ENCODE data around the gene FSTL5.

FSTL5 gene

DNA sequence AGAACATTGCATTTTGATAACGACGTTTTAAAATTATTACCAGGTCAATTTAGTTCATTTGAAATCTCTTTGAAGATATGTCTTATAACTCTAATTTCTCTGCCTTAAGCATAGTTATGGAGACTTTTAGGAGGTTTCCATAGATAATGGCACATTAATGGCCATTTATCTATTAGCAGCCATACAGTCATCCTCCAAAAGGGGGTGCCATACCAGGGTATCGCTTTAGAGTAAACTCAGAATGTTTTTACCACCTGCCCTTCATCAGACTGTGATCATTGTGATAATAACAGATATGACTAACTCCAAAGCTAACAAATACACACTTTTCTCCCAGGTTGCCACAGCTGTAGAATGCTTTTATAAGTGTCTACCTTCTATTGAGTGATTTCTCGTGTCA lies 461.5 kb downstream of the FSTL5 start:
- no peak overlapping the region for H3K27ac ChIP-seq (ENCODE audit: low read depth, low read length)
- TF ChIP-seq, protein P1, sequence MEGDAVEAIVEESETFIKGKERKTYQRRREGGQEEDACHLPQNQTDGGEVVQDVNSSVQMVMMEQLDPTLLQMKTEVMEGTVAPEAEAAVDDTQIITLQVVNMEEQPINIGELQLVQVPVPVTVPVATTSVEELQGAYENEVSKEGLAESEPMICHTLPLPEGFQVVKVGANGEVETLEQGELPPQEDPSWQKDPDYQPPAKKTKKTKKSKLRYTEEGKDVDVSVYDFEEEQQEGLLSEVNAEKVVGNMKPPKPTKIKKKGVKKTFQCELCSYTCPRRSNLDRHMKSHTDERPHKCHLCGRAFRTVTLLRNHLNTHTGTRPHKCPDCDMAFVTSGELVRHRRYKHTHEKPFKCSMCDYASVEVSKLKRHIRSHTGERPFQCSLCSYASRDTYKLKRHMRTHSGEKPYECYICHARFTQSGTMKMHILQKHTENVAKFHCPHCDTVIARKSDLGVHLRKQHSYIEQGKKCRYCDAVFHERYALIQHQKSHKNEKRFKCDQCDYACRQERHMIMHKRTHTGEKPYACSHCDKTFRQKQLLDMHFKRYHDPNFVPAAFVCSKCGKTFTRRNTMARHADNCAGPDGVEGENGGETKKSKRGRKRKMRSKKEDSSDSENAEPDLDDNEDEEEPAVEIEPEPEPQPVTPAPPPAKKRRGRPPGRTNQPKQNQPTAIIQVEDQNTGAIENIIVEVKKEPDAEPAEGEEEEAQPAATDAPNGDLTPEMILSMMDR (IDR thresholded peaks at IDR 0.05; ENCODE audit: insufficient read depth, low read length, poor library complexity, severe bottlenecking): no peak
- no peak for TF ChIP-seq EZH2phosphoT487 (conservative IDR thresholded peaks at IDR 0.05; ENCODE audit: low read length)

DNA sequence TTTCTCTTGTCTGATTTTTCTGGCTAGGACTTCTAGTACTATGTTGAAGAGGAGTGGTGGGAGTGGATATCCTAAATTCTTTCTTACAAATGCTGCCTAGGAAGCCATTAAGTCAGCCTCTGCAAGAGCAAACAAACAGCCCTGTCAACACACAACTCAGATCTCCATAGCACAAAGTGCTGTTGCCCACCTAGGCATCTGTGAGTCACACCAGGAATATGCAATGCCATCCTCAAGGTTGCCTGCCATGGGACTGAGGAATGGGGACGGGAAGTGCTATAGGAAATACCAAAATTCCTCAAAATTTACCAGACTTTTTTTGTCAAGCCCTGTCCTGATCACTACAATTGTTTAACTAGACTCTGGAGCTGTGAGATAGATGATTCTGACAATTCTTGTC lies 466.9 kb downstream of the FSTL5 start:
- Histone ChIP-seq H3K9me3 (ENCODE audit: insufficient read depth, low read length) (no peaks in the 10 kb centered on the region), H3K9me2 (replicated peaks; ENCODE audit: insufficient read depth, low read length) (no peaks in the 10 kb centered on the region), H3K4me2 (ENCODE audit: low read depth, low read length, poor library complexity, severe bottlenecking) (no peak overlapping the region), H3K4me3 (ENCODE audit: insufficient read depth, low read length, poor library complexity, severe bottlenecking) (no peak overlapping the region), H4K20me1 (ENCODE audit: low read depth, low read length) (no peaks in the 10 kb centered on the region), H3K36me3 (ENCODE audit: low read length) (no peaks in the 10 kb centered on the region), H2AFZ (ENCODE audit: low read depth, low read length, severe bottlenecking) (no peak overlapping the region), H3K79me2 (ENCODE audit: insufficient read depth, low read length) (no peaks in the 10 kb centered on the region), H3K27me3 (ENCODE audit: low read length) (no peaks in the 10 kb centered on the region), H3K27ac (ENCODE audit: low read depth, low read length) (no peak overlapping the region), H3K9ac (ENCODE audit: low read length) (no peak overlapping the region), H3F3A (ENCODE audit: insufficient read depth) (no peaks in the 10 kb centered on the region)
- TF ChIP-seq, protein P1 (IDR thresholded peaks at IDR 0.05; ENCODE audit: insufficient read depth, low read length, poor library complexity, severe bottlenecking): no peak
- TF ChIP-seq EZH2phosphoT487 (conservative IDR thresholded peaks at IDR 0.05; ENCODE audit: low read length): no peak

More for the DNA sequence above, 461.5 kb downstream of the FSTL5 start:
- H4K20me1 ChIP-seq (ENCODE audit: low read depth, low read length): no peaks in the 10 kb centered on the region
- no peaks in the 10 kb centered on the region for H3F3A ChIP-seq (ENCODE audit: insufficient read depth)
- H3K27me3 ChIP-seq (ENCODE audit: low read length): no peaks in the 10 kb centered on the region
- no peaks in the 10 kb centered on the region for H3K9me2 ChIP-seq (replicated peaks; ENCODE audit: insufficient read depth, low read length)
- H3K4me2 ChIP-seq (ENCODE audit: low read depth, low read length, poor library complexity, severe bottlenecking): no peak overlapping the region
- no peak overlapping the region for H3K9ac ChIP-seq (ENCODE audit: low read length)
- no peaks in the 10 kb centered on the region for H3K36me3 ChIP-seq (ENCODE audit: low read length)
- H3K9me3 ChIP-seq (ENCODE audit: insufficient read depth, low read length): no peaks in the 10 kb centered on the region
- no peaks in the 10 kb centered on the region for H3K79me2 ChIP-seq (ENCODE audit: insufficient read depth, low read length)
- no peak overlapping the region for H2AFZ ChIP-seq (ENCODE audit: low read depth, low read length, severe bottlenecking)
- H3K4me3 ChIP-seq (ENCODE audit: insufficient read depth, low read length, poor library complexity, severe bottlenecking): no peak overlapping the region

DNA sequence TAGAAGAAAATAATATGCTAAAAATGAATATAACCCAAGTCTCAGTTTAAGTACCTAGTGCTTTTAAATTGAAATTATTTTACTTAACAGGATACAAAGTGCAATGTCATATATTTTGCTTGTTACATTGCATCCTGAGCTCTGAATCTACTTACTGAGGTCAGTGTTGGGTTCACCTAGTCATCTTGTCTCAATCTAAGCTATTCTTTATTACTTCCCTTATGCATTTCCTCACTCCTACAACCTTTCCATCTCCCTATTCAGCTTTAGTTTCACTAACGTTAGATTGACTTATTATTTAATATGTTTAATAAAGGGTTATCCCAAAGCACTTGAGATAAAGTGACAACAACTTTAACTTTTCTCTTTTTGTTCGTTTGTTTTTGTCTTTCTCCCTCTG lies 483.7 kb downstream of the FSTL5 start:
- Histone ChIP-seq H3K9me3 (ENCODE audit: insufficient read depth, low read length) (no peaks in the 10 kb centered on the region), H3K27me3 (ENCODE audit: low read length) (no peaks in the 10 kb centered on the region), H3K9ac (ENCODE audit: low read length) (no peak overlapping the region), H3F3A (ENCODE audit: insufficient read depth) (no peaks in the 10 kb centered on the region), H2AFZ (ENCODE audit: low read depth, low read length, severe bottlenecking) (no peak overlapping the region), H3K27ac (ENCODE audit: low read depth, low read length) (no peak overlapping the region), H3K36me3 (ENCODE audit: low read length) (no peaks in the 10 kb centered on the region), H4K20me1 (ENCODE audit: low read depth, low read length) (no peaks in the 10 kb centered on the region), H3K4me3 (ENCODE audit: insufficient read depth, low read length, poor library complexity, severe bottlenecking) (no peak overlapping the region), H3K79me2 (ENCODE audit: insufficient read depth, low read length) (no peaks in the 10 kb centered on the region), H3K9me2 (replicated peaks; ENCODE audit: insufficient read depth, low read length) (no peaks in the 10 kb centered on the region), H3K4me2 (ENCODE audit: low read depth, low read length, poor library complexity, severe bottlenecking) (no peak overlapping the region)
- no peak for TF ChIP-seq EZH2phosphoT487 (conservative IDR thresholded peaks at IDR 0.05; ENCODE audit: low read length)
- TF ChIP-seq, protein P1 (IDR thresholded peaks at IDR 0.05; ENCODE audit: insufficient read depth, low read length, poor library complexity, severe bottlenecking): no peak

All from SU-DHL-6 (cell line).